PC-9 (cell line): Measurements from ENCODE around the gene AZI2. TPM values are rescaled to one million over a fixed set of nuclear protein-coding genes. Genes with fewer than 3 reads are reported as not detected.

Experiments
- BruUV-seq: library from RNA; stranded (reverse); fragments of 400-500 nt; replicated peaks from 2 replicates; lab custom pipeline; 2021; lab: Mats Ljungman, UMichigan
- CTCF ChIA-PET: fragments of 300-600 bp; sonication (Branson Sonifier 250); formaldehyde crosslinking; loops from one replicate; lab custom pipeline; 2022; ENCODE audit warnings: antibody characterized with exemption; lab: Charles Lee
- POLR2A ChIA-PET: fragments of 300-600 bp; sonication (Branson Sonifier 250); formaldehyde crosslinking; loops from one replicate; lab custom pipeline; 2022; ENCODE audit warnings: antibody characterized with exemption; ENCODE audit not compliant: unreplicated experiment; lab: Charles Lee
- DNase-seq, 2 experiments: peaks; one replicate each; pipeline versions ENCODE4 v3.0.0 to v3.0.0-alpha.2; 2015 to 2022; ENCODE audit warnings: mixed read lengths in 1 of 2
- H2AFZ ChIP-seq: fragments of 200-600 bp; sonication (generic); 2 replicates; pipeline ENCODE4 v1.8.1; 2017; ENCODE audit warnings: antibody characterized with exemption
- H3F3A ChIP-seq: fragments of 200-600 bp; sonication (generic); 2 replicates; pipeline ENCODE4 v1.8.1; 2017; ENCODE audit warnings: antibody characterized with exemption, mild to moderate bottlenecking, low read depth; ENCODE audit not compliant: insufficient read depth
- H3K27ac ChIP-seq: fragments of 200-600 bp; sonication (generic); 2 replicates; pipeline ENCODE4 v1.6.1; 2016; ENCODE audit warnings: mixed run types
- H3K27me3 ChIP-seq: fragments of 200-600 bp; sonication (generic); 2 replicates; pipeline ENCODE4 v1.6.1; 2016; ENCODE audit warnings: low read depth, mixed run types; ENCODE audit not compliant: insufficient read depth
- H3K36me3 ChIP-seq: fragments of 200-600 bp; sonication (generic); 2 replicates; pipeline ENCODE4 v1.6.1; 2016; ENCODE audit warnings: low read depth, mixed run types
- H3K4me1 ChIP-seq: fragments of 200-600 bp; sonication (generic); replicated peaks from 2 replicates; pipeline ENCODE4 v1.6.1; 2016; ENCODE audit warnings: mixed run types; ENCODE audit not compliant: insufficient read depth
- H3K4me2 ChIP-seq: fragments of 200-600 bp; sonication (generic); 2 replicates; pipeline ENCODE4 v1.6.1; 2017; ENCODE audit warnings: mixed run types
- H3K4me3 ChIP-seq: fragments of 200-600 bp; sonication (generic); 2 replicates; pipeline ENCODE4 v1.6.1; 2016; ENCODE audit warnings: mixed run types
- H3K79me2 ChIP-seq: fragments of 200-600 bp; sonication (generic); 2 replicates; pipeline ENCODE4 v1.6.1; 2017; ENCODE audit warnings: low read depth, mixed run types
- H3K9me2 ChIP-seq: fragments of 200-600 bp; sonication (generic); 2 replicates; pipeline ENCODE4 v1.8.1; 2017; ENCODE audit warnings: mild to moderate bottlenecking; ENCODE audit not compliant: insufficient read depth
- H3K9me3 ChIP-seq: fragments of 200-600 bp; sonication (generic); 2 replicates; pipeline ENCODE4 v1.8.1; 2016; ENCODE audit warnings: low read depth; ENCODE audit not compliant: insufficient read depth
- H4K20me1 ChIP-seq: fragments of 200-600 bp; sonication (generic); 2 replicates; pipeline ENCODE4 v1.8.1; 2017; ENCODE audit not compliant: insufficient read depth
- EZH2 ChIP-seq: fragments of 200-600 bp; sonication (generic); IDR thresholded peaks from 2 replicates; pipeline ENCODE4 v1.8.0; 2017; ENCODE audit warnings: antibody characterized with exemption, low read depth
- intact Hi-C: fragments of 100-400 bp; cut with micrococcal nuclease; formaldehyde crosslinking; loops from one replicate; pipeline ENCODE4 v1.10.0; 2022; ENCODE audit not compliant: unreplicated experiment
- total RNA-seq: library from RNA; stranded (reverse); gene quantifications from 2 replicates; pipeline ENCODE4 v1.2.3, GENCODE V29; 2021
- TF ChIP-seq, protein P1 (sequence below): fragments of 200-600 bp; sonication (generic); conservative IDR thresholded peaks from 2 replicates; pipeline ENCODE4 v1.6.1; 2017; ENCODE audit warnings: mixed run types, antibody characterized with exemption, mild to moderate bottlenecking, moderate library complexity

AZI2 gene
- total RNA-seq, 1 experiment from 2014 or later, result 39.5 TPM

DNA sequence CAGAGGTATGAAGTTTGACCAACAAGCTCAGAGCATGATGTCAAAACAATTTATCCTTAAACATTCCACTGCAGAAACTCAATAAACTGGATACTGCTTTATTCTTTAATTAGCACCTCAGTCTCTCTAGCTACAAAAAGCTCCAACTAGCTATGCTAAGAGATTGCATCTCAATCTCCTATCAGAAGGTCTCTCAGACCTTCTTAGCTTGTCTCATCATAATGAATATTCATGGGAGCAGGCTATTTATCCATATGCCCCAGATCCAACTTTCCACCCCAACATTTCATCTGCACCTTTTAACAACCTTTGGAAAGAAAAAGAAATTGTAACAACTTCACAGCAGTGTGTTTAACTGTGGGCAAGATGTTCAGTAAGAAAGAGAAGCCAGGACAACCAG is 11.4 kb downstream of the AZI2 start:
- H3K27me3 ChIP-seq, result no peaks in the 10 kb centered on the region
- BruUV-seq, result no TSS peak
- TF ChIP-seq, protein P1, sequence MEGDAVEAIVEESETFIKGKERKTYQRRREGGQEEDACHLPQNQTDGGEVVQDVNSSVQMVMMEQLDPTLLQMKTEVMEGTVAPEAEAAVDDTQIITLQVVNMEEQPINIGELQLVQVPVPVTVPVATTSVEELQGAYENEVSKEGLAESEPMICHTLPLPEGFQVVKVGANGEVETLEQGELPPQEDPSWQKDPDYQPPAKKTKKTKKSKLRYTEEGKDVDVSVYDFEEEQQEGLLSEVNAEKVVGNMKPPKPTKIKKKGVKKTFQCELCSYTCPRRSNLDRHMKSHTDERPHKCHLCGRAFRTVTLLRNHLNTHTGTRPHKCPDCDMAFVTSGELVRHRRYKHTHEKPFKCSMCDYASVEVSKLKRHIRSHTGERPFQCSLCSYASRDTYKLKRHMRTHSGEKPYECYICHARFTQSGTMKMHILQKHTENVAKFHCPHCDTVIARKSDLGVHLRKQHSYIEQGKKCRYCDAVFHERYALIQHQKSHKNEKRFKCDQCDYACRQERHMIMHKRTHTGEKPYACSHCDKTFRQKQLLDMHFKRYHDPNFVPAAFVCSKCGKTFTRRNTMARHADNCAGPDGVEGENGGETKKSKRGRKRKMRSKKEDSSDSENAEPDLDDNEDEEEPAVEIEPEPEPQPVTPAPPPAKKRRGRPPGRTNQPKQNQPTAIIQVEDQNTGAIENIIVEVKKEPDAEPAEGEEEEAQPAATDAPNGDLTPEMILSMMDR, result no peak
- TF ChIP-seq EZH2, result no peak
- peaks cover 6% of the 10 kb centered on the region; the same call in 1 of the 2 replicates for H3K36me3 ChIP-seq
- no peaks in the 10 kb centered on the region for H4K20me1 ChIP-seq
- no peaks in the 10 kb centered on the region for H3F3A ChIP-seq
- no peaks in the 10 kb centered on the region for H3K9me2 ChIP-seq
- ChIA-PET CTCF (no interaction called here), POLR2A (no interaction called here)
- DNase-seq, result no peak
- no peak overlapping the region for H3K4me3 ChIP-seq
- H2AFZ ChIP-seq, result no peak overlapping the region
- H3K27ac ChIP-seq, result no peak overlapping the region
- intact Hi-C loops, result no loop called here
- no peak overlapping the region for H3K4me2 ChIP-seq
- no peaks in the 10 kb centered on the region for H3K4me1 ChIP-seq
- H3K79me2 ChIP-seq, result peaks cover 5% of the 10 kb centered on the region; the same call in 1 of the 2 replicates
- no peaks in the 10 kb centered on the region for H3K9me3 ChIP-seq

DNA sequence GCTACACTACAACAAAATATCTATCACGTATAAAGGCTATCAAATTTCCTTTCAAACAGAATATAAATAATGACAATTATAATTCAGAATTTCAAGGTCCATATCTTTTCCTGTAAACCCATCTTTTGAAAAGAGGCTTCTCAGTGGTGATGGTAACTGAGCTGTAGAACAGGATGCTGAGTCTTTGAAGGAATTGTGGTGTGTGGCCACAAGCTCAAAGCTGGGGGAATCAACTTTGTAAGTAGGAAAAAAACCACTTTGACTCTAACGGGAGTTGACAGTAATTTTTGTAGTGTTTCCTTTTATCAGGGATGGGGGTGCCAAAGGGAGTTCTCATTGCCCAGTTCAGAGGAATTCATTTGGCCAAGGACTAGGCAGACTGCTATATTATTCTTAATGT is 13.4 kb downstream of the AZI2 start:
- POLR2A ChIA-PET, result no interaction called here

DNA sequence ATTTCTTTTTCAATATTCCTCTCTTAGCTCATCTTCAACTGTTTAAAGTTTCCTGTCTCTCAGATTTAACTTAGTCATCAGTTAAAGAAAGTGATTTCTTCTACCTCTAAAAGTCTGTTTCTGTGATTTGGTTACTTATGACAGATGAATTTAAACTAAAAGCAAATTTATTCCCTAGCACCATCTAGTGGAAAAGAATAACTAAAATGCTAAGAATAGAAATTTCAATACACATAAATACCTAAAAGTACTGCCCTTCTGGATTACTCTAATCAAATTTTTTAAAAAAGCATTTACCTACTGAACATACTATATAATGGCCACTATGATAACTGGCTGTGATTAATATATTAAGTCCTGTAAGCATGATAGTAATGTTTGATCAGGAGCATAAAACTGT is 14.1 kb downstream of the AZI2 start:
- TF ChIP-seq, protein P1, result peak; percentile 44; the same call in 1 of the 2 replicates
- TF ChIP-seq EZH2, result no peak
- H4K20me1 ChIP-seq, result peaks cover 3% of the 10 kb centered on the region; the same call in 1 of the 2 replicates
- H3K9me2 ChIP-seq, result no peaks in the 10 kb centered on the region
- no peaks in the 10 kb centered on the region for H3K79me2 ChIP-seq
- H3K4me1 ChIP-seq, result no peaks in the 10 kb centered on the region
- no peaks in the 10 kb centered on the region for H3F3A ChIP-seq
- H3K4me2 ChIP-seq, result no peak overlapping the region
- no peaks in the 10 kb centered on the region for H3K27me3 ChIP-seq
- no peak overlapping the region for H3K27ac ChIP-seq
- H3K36me3 ChIP-seq, result peaks cover 4% of the 10 kb centered on the region; the same call in 1 of the 2 replicates
- no peak overlapping the region for H2AFZ ChIP-seq
- H3K4me3 ChIP-seq, result no peak overlapping the region
- no TSS peak for BruUV-seq
- POLR2A ChIA-PET, result no interaction called here
- CTCF ChIA-PET, result no interaction called here
- no peak for DNase-seq
- no peaks in the 10 kb centered on the region for H3K9me3 ChIP-seq
- intact Hi-C loops, result no loop called here

More for the DNA sequence above, 13.4 kb downstream of the AZI2 start:
- Histone ChIP-seq H3K4me2 (no peak overlapping the region), H3K9me2 (no peaks in the 10 kb centered on the region), H3K27me3 (no peaks in the 10 kb centered on the region), H3K4me3 (no peak overlapping the region), H3K4me1 (no peaks in the 10 kb centered on the region), H2AFZ (no peak overlapping the region), H3K27ac (no peak overlapping the region), H3F3A (no peaks in the 10 kb centered on the region), H3K9me3 (no peaks in the 10 kb centered on the region), H3K79me2 (no peaks in the 10 kb centered on the region), H3K36me3 (peaks cover 6% of the 10 kb centered on the region; the same call in 1 of the 2 replicates), H4K20me1 (peaks cover 3% of the 10 kb centered on the region; the same call in 1 of the 2 replicates)
- intact Hi-C loops, result no loop called here
- no peak for DNase-seq
- CTCF ChIA-PET, result interaction anchor here (0.8 kb wide), 1 partner anchor 623 kb away, joined by 3 read pairs; no protein-coding TSS in a partner anchor
- no peak for TF ChIP-seq EZH2
- TF ChIP-seq, protein P1, result no peak
- BruUV-seq, result no TSS peak
